Adrenal gland (tissue), 5 donors: ENCODE measurements around the gene RCAN1.

Experiments used
- CTCF ChIP-seq, 6 experiments: fragments of 450-650 bp in 4 of 6; fragments of 200-600 bp in 2 of 6; sonication (generic) in 1 of 6; IDR thresholded peaks; 1 replicate in 5 of 6; 2 replicates in 1 of 6; pipeline versions ENCODE4 v1.5.1 to v1.8.0; 2016 to 2021; ENCODE audit warnings: antibody characterized with exemption in 6 of 6, mild to moderate bottlenecking in 2 of 6, moderate library complexity in 1 of 6
- POLR2A ChIP-seq, 2 donors: fragments of 450-650 bp; IDR thresholded peaks; one replicate each; pipeline ENCODE4 v1.6.1; 2017; ENCODE audit warnings: antibody characterized with exemption in 2 of 2, mild to moderate bottlenecking in 2 of 2, moderate library complexity in 1 of 2
- donor health status: DM: no; HTN: no; CAD: no.

- TF ChIP-seq CTCF (IDR thresholded peaks at IDR 0.05) (no peak), POLR2A (IDR thresholded peaks at IDR 0.05) (no peak)
Measured at GRCh38 chr21:34523019-34523555, 91.8 kb downstream of the RCAN1 start.
